ENCODE data around the gene NRIP1. TPM values are rescaled to one million over a fixed set of nuclear protein-coding genes. Genes with fewer than 3 reads are reported as not detected.

The NRIP1 gene
- total RNA-seq, 1 experiment from 2014 or later = 10.4 TPM

GRCh38 chr21:15051644-15052458, 12.9 kb downstream of the NRIP1 start:
- Histone ChIP-seq H2AK5ac (ENCODE audit: insufficient read length, low read length) (no peak overlapping the region), H2BK12ac (ENCODE audit: insufficient read length, low read depth, low read length) (no peak overlapping the region), H3K79me1 (ENCODE audit: insufficient read depth, low read depth, low read length, poor library complexity, severe bottlenecking) (peaks cover 6% of the 10 kb centered on the region), H4K91ac (ENCODE audit: insufficient read length, low read depth, low read length) (no peak overlapping the region), H2AFZ (ENCODE audit: low read length) (no peak overlapping the region), H3K4me2 (ENCODE audit: insufficient read depth, insufficient read length, low read length) (no peak overlapping the region), H3K18ac (ENCODE audit: insufficient read length, low read depth, low read length) (no peak overlapping the region), H2BK15ac (ENCODE audit: low read depth, low read length) (no peak overlapping the region), H3T11ph (ENCODE audit: low read length) (no peak overlapping the region), H3K4me1 (ENCODE audit: insufficient read depth, low read length) (peaks cover 6% of the 10 kb centered on the region), H3K27me3 (ENCODE audit: insufficient read depth, low read length) (no peaks in the 10 kb centered on the region), H3K14ac (ENCODE audit: insufficient read depth, low read length) (no peak overlapping the region), H4K20me1 (ENCODE audit: control insufficient read depth, insufficient read depth, insufficient read length) (no peaks in the 10 kb centered on the region), H2BK20ac (ENCODE audit: low read depth, low read length, poor library complexity, severe bottlenecking) (no peak overlapping the region), H4K5ac (ENCODE audit: insufficient read length, low read depth, low read length) (no peak overlapping the region), H2BK5ac (ENCODE audit: insufficient read length, low read length) (no peak overlapping the region), H3K23ac (ENCODE audit: insufficient read length, low read depth, low read length) (no peak overlapping the region), H3K23me2 (ENCODE audit: insufficient read length, low read depth, low read length, poor library complexity, severe bottlenecking) (no peaks in the 10 kb centered on the region), H2BK120ac (ENCODE audit: low read depth, low read length, poor library complexity, severe bottlenecking) (no peak overlapping the region), H3K9me3 (ENCODE audit: control insufficient read depth, low read depth, low read length) (no peaks in the 10 kb centered on the region), H4K8ac (replicated peaks; ENCODE audit: insufficient read length, low read depth, low read length) (no peak overlapping the region), H3K56ac (ENCODE audit: insufficient read length, low read depth, low read length) (no peak overlapping the region), H3K4ac (ENCODE audit: low read depth, low read length) (no peak overlapping the region), H3K79me2 (ENCODE audit: insufficient read depth, low read length) (peaks cover 2% of the 10 kb centered on the region; the same call in 1 of the 2 replicates), H3K9ac (ENCODE audit: extremely low read depth, insufficient read length, low read length) (no peak overlapping the region), H3K27ac (ENCODE audit: insufficient read length, low read depth, low read length) (no peak overlapping the region)
- no peak overlapping the region for H3K4me3 Mint-ChIP-seq
- H3K9me3 Mint-ChIP-seq = peaks cover 0 to 4% of the 10 kb centered on the region in 2 experiments; a peak in 3 of 5 replicates
- TF ChIP-seq CTCF (conservative IDR thresholded peaks at IDR 0.05) = no peak
- H3K27me3 Mint-ChIP-seq (ENCODE audit: low read depth) = no peaks in the 10 kb centered on the region
- no CpG with 5 or more reads among the region's 9 CpGs for WGBS (ENCODE audit: extremely low coverage, insufficient read length, low lambda C conversion rate)
- peaks cover 34 to 43% of the 10 kb centered on the region in 2 experiments for H3K4me1 Mint-ChIP-seq
- peaks cover 3 to 5% (median 3%) of the 10 kb centered on the region in 3 experiments; a peak in 5 of 7 replicates for H3K36me3 Mint-ChIP-seq (ENCODE audit: insufficient read depth in 1 of 3, low read depth in 3 of 3)
- peak overlapping the region in 1 of 3 experiments; percentile 20; a peak in 4 of 7 replicates for H3K27ac Mint-ChIP-seq
- DNase-seq = no peak
